ENCODE data around the gene HDAC4.

GRCh38 chr2:239122421-239123110 is 278.3 kb downstream of the HDAC4 start:
- TF ChIP-seq, protein P1, sequence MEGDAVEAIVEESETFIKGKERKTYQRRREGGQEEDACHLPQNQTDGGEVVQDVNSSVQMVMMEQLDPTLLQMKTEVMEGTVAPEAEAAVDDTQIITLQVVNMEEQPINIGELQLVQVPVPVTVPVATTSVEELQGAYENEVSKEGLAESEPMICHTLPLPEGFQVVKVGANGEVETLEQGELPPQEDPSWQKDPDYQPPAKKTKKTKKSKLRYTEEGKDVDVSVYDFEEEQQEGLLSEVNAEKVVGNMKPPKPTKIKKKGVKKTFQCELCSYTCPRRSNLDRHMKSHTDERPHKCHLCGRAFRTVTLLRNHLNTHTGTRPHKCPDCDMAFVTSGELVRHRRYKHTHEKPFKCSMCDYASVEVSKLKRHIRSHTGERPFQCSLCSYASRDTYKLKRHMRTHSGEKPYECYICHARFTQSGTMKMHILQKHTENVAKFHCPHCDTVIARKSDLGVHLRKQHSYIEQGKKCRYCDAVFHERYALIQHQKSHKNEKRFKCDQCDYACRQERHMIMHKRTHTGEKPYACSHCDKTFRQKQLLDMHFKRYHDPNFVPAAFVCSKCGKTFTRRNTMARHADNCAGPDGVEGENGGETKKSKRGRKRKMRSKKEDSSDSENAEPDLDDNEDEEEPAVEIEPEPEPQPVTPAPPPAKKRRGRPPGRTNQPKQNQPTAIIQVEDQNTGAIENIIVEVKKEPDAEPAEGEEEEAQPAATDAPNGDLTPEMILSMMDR (optimal IDR thresholded peaks at IDR 0.05 in 1 of 3, IDR thresholded peaks at IDR 0.05 in 1 of 3, conservative IDR thresholded peaks at IDR 0.05 in 1 of 3; ENCODE audit: extremely low read depth in 1 of 3, insufficient read depth in 2 of 3, low read length in 3 of 3), result no peak
- TF ChIP-seq EZH2 (IDR thresholded peaks at IDR 0.05; ENCODE audit: low read length), result no peak
